Liver (tissue), 9 donors: ENCODE data around the gene NPR2. TPM values are rescaled to one million over a fixed set of nuclear protein-coding genes. Genes with fewer than 3 reads are reported as not detected.

ENCODE experiments used
- DNase-seq: peaks from one replicate; pipeline ENCODE4 v3.0.0-alpha.2; 2017; ENCODE audit warnings: low spot score
- H3K27ac ChIP-seq, 2 donors: one replicate each; pipeline ENCODE4 v1.7.0; 2013; ENCODE audit warnings: inconsistent platforms in 2 of 2, low read length in 2 of 2, control low read depth in 1 of 2, low read depth in 1 of 2, mild to moderate bottlenecking in 1 of 2
- H3K27me3 ChIP-seq, 4 donors: one replicate each; pipeline versions ENCODE4 v1.6.1 to v1.7.0; 2013; ENCODE audit warnings: low read length in 3 of 4, inconsistent platforms in 1 of 4, mild to moderate bottlenecking in 1 of 4, moderate library complexity in 1 of 4; ENCODE audit not compliant: control insufficient read depth in 4 of 4, insufficient read depth in 4 of 4
- H3K36me3 ChIP-seq, 4 donors: one replicate each; pipeline versions ENCODE4 v1.6.1 to v1.7.0; 2013; ENCODE audit warnings: low read length in 3 of 4, mild to moderate bottlenecking in 3 of 4, low read depth in 1 of 4, moderate library complexity in 1 of 4; ENCODE audit not compliant: control insufficient read depth in 4 of 4, insufficient read depth in 3 of 4
- H3K4me1 ChIP-seq, 4 donors: one replicate each; pipeline versions ENCODE4 v1.6.1 to v1.7.0; 2013; ENCODE audit warnings: low read length in 3 of 4, mild to moderate bottlenecking in 3 of 4, moderate library complexity in 1 of 4; ENCODE audit not compliant: control insufficient read depth in 4 of 4, insufficient read depth in 4 of 4
- H3K4me3 ChIP-seq, 3 donors: one replicate each; pipeline versions ENCODE4 v1.6.1 to v1.7.0; 2013; ENCODE audit warnings: low read length in 3 of 3, control low read depth in 1 of 3, low read depth in 1 of 3, mild to moderate bottlenecking in 1 of 3
- H3K9ac ChIP-seq, 2 donors: one replicate each; pipeline ENCODE4 v1.7.0; 2013; ENCODE audit warnings: low read length in 2 of 2, mild to moderate bottlenecking in 2 of 2, moderate library complexity in 2 of 2, control low read depth in 1 of 2, low read depth in 1 of 2
- H3K9me3 ChIP-seq, 4 donors: one replicate each; pipeline versions ENCODE4 v1.6.1 to v1.7.0; 2013; ENCODE audit warnings: low read length in 3 of 4; ENCODE audit not compliant: control insufficient read depth in 4 of 4
- ATF3 ChIP-seq: IDR thresholded peaks from 2 replicates; pipeline ENCODE4 v1.6.1; 2016; ENCODE audit warnings: antibody characterized with exemption
- CTCF ChIP-seq: fragments of 150-350 bp; IDR thresholded peaks from 2 replicates; pipeline ENCODE4 v1.5.1; 2017; ENCODE audit warnings: improper control_type of control experiment, low read depth, low read length; ENCODE audit not compliant: missing input control
- EGR1 ChIP-seq, 2 donors: IDR thresholded peaks; 2 replicates each; pipeline ENCODE4 v1.6.1; 2016 to 2018; ENCODE audit warnings: antibody characterized with exemption in 2 of 2, low read depth in 2 of 2
- FOXA1 ChIP-seq: IDR thresholded peaks from 2 replicates; pipeline ENCODE4 v1.6.1; 2016; ENCODE audit warnings: antibody characterized with exemption
- FOXA2 ChIP-seq: IDR thresholded peaks from 2 replicates; pipeline ENCODE4 v1.6.1; 2016; ENCODE audit warnings: antibody characterized with exemption
- GABPA ChIP-seq, 2 donors: IDR thresholded peaks in 1 of 2; conservative IDR thresholded peaks in 1 of 2; 2 replicates each; pipeline ENCODE4 v1.6.1; 2016; ENCODE audit warnings: antibody characterized with exemption in 2 of 2, mild to moderate bottlenecking in 1 of 2, moderate library complexity in 1 of 2
- HNF4A ChIP-seq, 2 donors: conservative IDR thresholded peaks; 2 replicates each; pipeline ENCODE4 v1.6.1; 2016; ENCODE audit warnings: antibody characterized with exemption in 2 of 2, mild to moderate bottlenecking in 2 of 2
- HNF4G ChIP-seq: IDR thresholded peaks from 2 replicates; pipeline ENCODE4 v1.6.1; 2016; ENCODE audit warnings: antibody characterized with exemption
- JUND ChIP-seq, 2 donors: IDR thresholded peaks; 2 replicates each; pipeline ENCODE4 v1.6.1; 2016; ENCODE audit warnings: antibody characterized with exemption in 2 of 2
- MAX ChIP-seq: IDR thresholded peaks from 2 replicates; pipeline ENCODE4 v1.6.1; 2016; ENCODE audit warnings: antibody characterized with exemption
- NR2F2 ChIP-seq: IDR thresholded peaks from 2 replicates; pipeline ENCODE4 v1.6.1; 2016; ENCODE audit warnings: antibody characterized with exemption
- RAD21 ChIP-seq, 2 donors: IDR thresholded peaks; 2 replicates each; pipeline ENCODE4 v1.6.1; 2016; ENCODE audit warnings: antibody characterized with exemption in 2 of 2, mild to moderate bottlenecking in 2 of 2
- REST ChIP-seq: IDR thresholded peaks from 2 replicates; pipeline ENCODE4 v1.6.1; 2016; ENCODE audit warnings: antibody characterized with exemption, mild to moderate bottlenecking
- RXRA ChIP-seq, 2 donors: IDR thresholded peaks; 2 replicates each; pipeline ENCODE4 v1.6.1; 2017 to 2018; ENCODE audit warnings: antibody characterized with exemption in 2 of 2, mild to moderate bottlenecking in 1 of 2
- SP1 ChIP-seq: IDR thresholded peaks from 2 replicates; pipeline ENCODE4 v1.6.1; 2018; ENCODE audit warnings: antibody characterized with exemption, mild to moderate bottlenecking
- TAF1 ChIP-seq: conservative IDR thresholded peaks from 2 replicates; pipeline ENCODE4 v1.6.1; 2016; ENCODE audit warnings: antibody characterized with exemption, mild to moderate bottlenecking
- YY1 ChIP-seq: IDR thresholded peaks from 2 replicates; pipeline ENCODE4 v1.6.1; 2016; ENCODE audit warnings: antibody characterized with exemption, mild to moderate bottlenecking
- ZBTB33 ChIP-seq: IDR thresholded peaks from 2 replicates; pipeline ENCODE4 v1.6.1; 2016; ENCODE audit warnings: antibody characterized with exemption
- WGBS: extraction: QIAGEN DNeasy Blood & Tissue Kit; methylation state at CpG from one replicate; pipeline ENCODE4 v1.1.7; 2013; 5-methylcytosine and 5-hydroxymethylcytosine counted together
- polyA plus RNA-seq, 2 donors: library from polyadenylated mRNA; stranded (reverse) in 1 of 2; unstranded in 1 of 2; fragments of 200-250 nt in 1 of 2; fragments of >200 nt in 1 of 2; fragmentation: Nextera tagmentation in 1 of 2; extraction: Ambion mirVana in 1 of 2; gene quantifications; one replicate each; pipeline versions ENCODE4 v1.2.1 to v1.2.3, GENCODE V29; 2013 to 2015
- total RNA-seq, 2 donors: library from RNA; depleted of rRNA; stranded (reverse); fragments of >200 nt; gene quantifications; one replicate each; pipeline ENCODE4 v1.2.3, GENCODE V29; 2014
- donor health status: healthy.
- donor health status: healthy.
- donor health status: healthy.
- donor health status: healthy.
- donor health status: healthy.

Gene NPR2
- total and polyA plus RNA-seq, 4 donors, result 8.6 to 17.1 (median 11.2) TPM

GRCh38 chr9:35746583-35746982 is 44.8 kb upstream of the NPR2 start:
- no peaks in the 10 kb centered on the region for H3K9me3 ChIP-seq
- TF ChIP-seq TAF1 (no peak), MAX (no peak), RXRA (IDR thresholded peaks at IDR 0.05) (peak; percentile 54 to 82), SP1 (peak; percentile 44), FOXA1 (no peak), GABPA (IDR thresholded peaks at IDR 0.05 in 1 of 2, conservative IDR thresholded peaks at IDR 0.05 in 1 of 2) (peak in 1 of 2 donors; percentile 60), CTCF (no peak), ATF3 (no peak), EGR1 (IDR thresholded peaks at IDR 0.05; ENCODE audit: low read depth in 2 of 2) (no peak), NR2F2 (no peak), FOXA2 (no peak), REST (peak; percentile 44), HNF4A (conservative IDR thresholded peaks at IDR 0.05) (peak; percentile 87 to 94), ZBTB33 (no peak), YY1 (peak; percentile 52), RAD21 (IDR thresholded peaks at IDR 0.05) (peak; percentile 18 to 26), HNF4G (peak; percentile 75), JUND (IDR thresholded peaks at IDR 0.05) (peak in 1 of 2 donors; percentile 78)
- H3K27ac ChIP-seq, result peak overlapping the region in 1 of 2 donors; percentile 35
- H3K9ac ChIP-seq, result no peak overlapping the region
- H3K27me3 ChIP-seq, result no peaks in the 10 kb centered on the region
- peaks cover 11 to 40% (median 33%) of the 10 kb centered on the region in 4 donors for H3K4me1 ChIP-seq
- H3K4me3 ChIP-seq, result peak overlapping the region; percentile 28 to 82 (median 68)
- no peak for DNase-seq
- WGBS, result 14% methylated on average over 3 of the region's 3 CpGs
- H3K36me3 ChIP-seq, result peaks cover 0 to 38% (median 34%) of the 10 kb centered on the region in 4 donors
